NB4 (cell line): ENCODE measurements around the gene C17orf58.

ENCODE experiments used
- CTCF ChIP-seq: IDR thresholded peaks from one replicate; pipeline ENCODE4 v1.5.1; 2012; ENCODE audit warnings: low read depth, low read length
- MAX ChIP-seq: IDR thresholded peaks from 2 replicates; pipeline ENCODE4 v1.6.1; 2011; ENCODE audit warnings: low read depth, low read length

DNA sequence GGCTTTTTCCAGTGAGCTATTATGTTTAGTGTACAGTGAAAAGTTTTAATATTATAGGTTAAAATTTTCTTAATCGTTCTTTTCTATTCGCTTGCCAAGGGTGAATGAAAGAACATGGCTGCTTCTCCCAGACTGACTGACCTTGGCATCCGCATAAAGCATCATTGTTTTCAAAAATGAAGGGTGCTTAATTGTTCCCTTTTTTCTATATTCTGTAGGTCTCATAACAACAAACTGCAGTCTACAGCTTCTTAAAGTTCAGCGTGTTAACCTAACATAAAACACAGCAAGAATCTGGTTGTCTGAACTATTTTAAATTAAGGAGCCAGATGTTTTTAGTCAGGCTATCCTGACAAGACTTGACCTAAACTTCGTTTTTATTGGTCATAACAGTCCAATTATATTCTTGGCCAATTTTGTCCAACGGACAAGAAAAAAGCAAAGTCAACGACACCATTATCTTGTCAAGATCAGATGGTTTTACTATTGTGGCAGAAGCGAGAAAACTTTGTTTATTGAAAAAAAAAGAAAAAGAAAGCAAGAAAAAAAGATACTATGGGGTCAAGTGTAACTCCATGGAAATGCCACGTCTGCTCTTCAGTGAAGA, 14.1 kb downstream of the C17orf58 start:
- TF ChIP-seq CTCF (no peak), MAX (no peak)
